K562 (cell line): ENCODE data around the gene PLEKHA6. TPM values are rescaled to one million over a fixed set of nuclear protein-coding genes. Genes with fewer than 3 reads are reported as not detected.

ENCODE experiments used
- ELF1 ChIP-seq: fragments of 200-800 bp; sonication (Bioruptor generic); IDR thresholded peaks from 2 replicates; pipeline ENCODE4 v1.6.1; 2016; ENCODE audit warnings: missing genetic modification characterization, missing compliant biosample characterization
- LEF1 ChIP-seq: fragments of 450-650 bp; IDR thresholded peaks from 2 replicates; pipeline ENCODE4 v1.6.1; 2016; ENCODE audit warnings: mild to moderate bottlenecking
- NCOR1 ChIP-seq: fragments of 450-650 bp; IDR thresholded peaks from 2 replicates; pipeline ENCODE4 v1.6.1; 2016; ENCODE audit warnings: mild to moderate bottlenecking, moderate library complexity
- PHB ChIP-seq: fragments of 250-450 bp; sonication (Bioruptor Pico); IDR thresholded peaks from 2 replicates; pipeline ENCODE4 v1.5.0; 2021
- SOX6 ChIP-seq: fragments of 450-650 bp; IDR thresholded peaks from 2 replicates; pipeline ENCODE4 v1.6.1; 2014; ENCODE audit warnings: mild to moderate bottlenecking
- polyA plus RNA-seq, 8 experiments: library from polyadenylated mRNA; depleted of rRNA in 4 of 8; stranded (reverse) in 5 of 8; unstranded in 3 of 8; fragments of >200 nt; fragmentation: Nextera tagmentation in 2 of 8; fragmentation: Illumina TruSeq in 1 of 8; extraction: Ambion mirVana in 2 of 8; extraction: Trizol in 1 of 8; gene quantifications; 2 replicates each; pipeline versions ENCODE4 v1.2.1 to v1.2.3, GENCODE V29; 2011 to 2014; ENCODE audit warnings: inconsistent platforms in 1 of 8, missing spikeins in 1 of 8
- total RNA-seq, 7 experiments: library from RNA; depleted of rRNA in 6 of 7; stranded (reverse); fragments of >200 nt in 6 of 7; fragmentation: Illumina TruSeq in 2 of 7; extraction: Trizol in 2 of 7; gene quantifications; 2 replicates each; pipeline versions ENCODE4 v1.2.1 to v1.2.3, GENCODE V29; 2011 to 2021; ENCODE audit warnings: low replicate concordance in 1 of 7
- TF ChIP-seq, protein P1 (sequence below): fragments of 150-350 bp; conservative IDR thresholded peaks from 2 replicates; pipeline ENCODE4 v1.6.1; 2014; ENCODE audit warnings: low read length
- TF ChIP-seq, protein P2 (sequence below), 2 experiments: fragments of 450-650 bp; IDR thresholded peaks; 2 replicates each; pipeline ENCODE4 v1.6.1; 2018; ENCODE audit warnings: mild to moderate bottlenecking in 2 of 2, low read depth in 1 of 2; ENCODE audit not compliant: partially characterized antibody in 2 of 2
- TF ChIP-seq, protein P3 (sequence below): fragments of 250-450 bp; sonication (Bioruptor Pico); IDR thresholded peaks from 2 replicates; pipeline ENCODE4 v1.8.0; 2021; ENCODE audit warnings: mild to moderate bottlenecking, moderate library complexity
- TF ChIP-seq, protein P4 (sequence below): fragments of 450-650 bp; formaldehyde crosslinking; IDR thresholded peaks from 2 replicates; pipeline ENCODE4 v1.4.0; 2020; ENCODE audit warnings: mild to moderate bottlenecking
- TF ChIP-seq, protein P5 (sequence below): fragments of 450-650 bp; IDR thresholded peaks from 2 replicates; pipeline ENCODE4 v1.6.1; 2016; ENCODE audit warnings: low read depth

The PLEKHA6 gene
- total and polyA plus RNA-seq, 9 of the 15 experiments (the other 6 are each of a cell fraction or from before 2014, with no cell fraction given): under 0.01 to 0.33 (median 0.01) TPM; not detected in 4

DNA sequence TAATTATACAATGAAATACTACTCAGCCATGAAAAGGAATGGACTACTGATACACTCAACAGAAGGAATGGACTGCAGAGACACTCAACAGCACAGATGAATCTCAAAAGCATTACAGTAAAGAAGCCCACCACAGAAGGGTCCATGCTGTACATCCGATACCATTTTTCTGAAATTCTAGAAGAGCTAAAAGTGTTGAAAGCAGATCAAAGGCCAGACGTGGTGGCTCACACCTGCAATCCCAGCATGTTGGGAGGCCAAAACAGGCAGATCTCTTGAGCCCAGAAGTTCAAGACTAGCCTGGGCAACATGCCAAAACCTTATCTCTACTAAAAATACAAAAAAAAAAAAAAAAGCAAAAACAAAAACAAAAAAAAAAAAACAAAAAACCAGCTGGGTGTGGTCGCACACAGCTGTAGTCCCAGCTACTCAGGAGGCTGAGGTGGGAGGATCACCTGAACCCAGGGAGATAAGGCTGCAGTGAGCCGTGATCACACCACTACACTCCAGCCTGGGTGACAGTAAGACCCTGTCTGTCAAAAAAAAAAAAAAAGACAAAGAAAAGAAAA is 36.4 kb upstream of the PLEKHA6 start (continued):
- TF ChIP-seq, protein P1, sequence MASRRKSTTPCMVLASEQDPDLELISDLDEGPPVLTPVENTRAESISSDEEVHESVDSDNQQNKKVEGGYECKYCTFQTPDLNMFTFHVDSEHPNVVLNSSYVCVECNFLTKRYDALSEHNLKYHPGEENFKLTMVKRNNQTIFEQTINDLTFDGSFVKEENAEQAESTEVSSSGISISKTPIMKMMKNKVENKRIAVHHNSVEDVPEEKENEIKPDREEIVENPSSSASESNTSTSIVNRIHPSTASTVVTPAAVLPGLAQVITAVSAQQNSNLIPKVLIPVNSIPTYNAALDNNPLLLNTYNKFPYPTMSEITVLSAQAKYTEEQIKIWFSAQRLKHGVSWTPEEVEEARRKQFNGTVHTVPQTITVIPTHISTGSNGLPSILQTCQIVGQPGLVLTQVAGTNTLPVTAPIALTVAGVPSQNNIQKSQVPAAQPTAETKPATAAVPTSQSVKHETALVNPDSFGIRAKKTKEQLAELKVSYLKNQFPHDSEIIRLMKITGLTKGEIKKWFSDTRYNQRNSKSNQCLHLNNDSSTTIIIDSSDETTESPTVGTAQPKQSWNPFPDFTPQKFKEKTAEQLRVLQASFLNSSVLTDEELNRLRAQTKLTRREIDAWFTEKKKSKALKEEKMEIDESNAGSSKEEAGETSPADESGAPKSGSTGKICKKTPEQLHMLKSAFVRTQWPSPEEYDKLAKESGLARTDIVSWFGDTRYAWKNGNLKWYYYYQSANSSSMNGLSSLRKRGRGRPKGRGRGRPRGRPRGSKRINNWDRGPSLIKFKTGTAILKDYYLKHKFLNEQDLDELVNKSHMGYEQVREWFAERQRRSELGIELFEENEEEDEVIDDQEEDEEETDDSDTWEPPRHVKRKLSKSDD: no peak
- TF ChIP-seq PHB (CRISPR knock-in tag) (no peak), ELF1 (tag) (no peak), SOX6 (peak; percentile 57; the same call in 1 of the 2 replicates), NCOR1 (peak; percentile 32; the same call in 1 of the 2 replicates), LEF1 (peak; percentile 76)
- TF ChIP-seq, protein P2, sequence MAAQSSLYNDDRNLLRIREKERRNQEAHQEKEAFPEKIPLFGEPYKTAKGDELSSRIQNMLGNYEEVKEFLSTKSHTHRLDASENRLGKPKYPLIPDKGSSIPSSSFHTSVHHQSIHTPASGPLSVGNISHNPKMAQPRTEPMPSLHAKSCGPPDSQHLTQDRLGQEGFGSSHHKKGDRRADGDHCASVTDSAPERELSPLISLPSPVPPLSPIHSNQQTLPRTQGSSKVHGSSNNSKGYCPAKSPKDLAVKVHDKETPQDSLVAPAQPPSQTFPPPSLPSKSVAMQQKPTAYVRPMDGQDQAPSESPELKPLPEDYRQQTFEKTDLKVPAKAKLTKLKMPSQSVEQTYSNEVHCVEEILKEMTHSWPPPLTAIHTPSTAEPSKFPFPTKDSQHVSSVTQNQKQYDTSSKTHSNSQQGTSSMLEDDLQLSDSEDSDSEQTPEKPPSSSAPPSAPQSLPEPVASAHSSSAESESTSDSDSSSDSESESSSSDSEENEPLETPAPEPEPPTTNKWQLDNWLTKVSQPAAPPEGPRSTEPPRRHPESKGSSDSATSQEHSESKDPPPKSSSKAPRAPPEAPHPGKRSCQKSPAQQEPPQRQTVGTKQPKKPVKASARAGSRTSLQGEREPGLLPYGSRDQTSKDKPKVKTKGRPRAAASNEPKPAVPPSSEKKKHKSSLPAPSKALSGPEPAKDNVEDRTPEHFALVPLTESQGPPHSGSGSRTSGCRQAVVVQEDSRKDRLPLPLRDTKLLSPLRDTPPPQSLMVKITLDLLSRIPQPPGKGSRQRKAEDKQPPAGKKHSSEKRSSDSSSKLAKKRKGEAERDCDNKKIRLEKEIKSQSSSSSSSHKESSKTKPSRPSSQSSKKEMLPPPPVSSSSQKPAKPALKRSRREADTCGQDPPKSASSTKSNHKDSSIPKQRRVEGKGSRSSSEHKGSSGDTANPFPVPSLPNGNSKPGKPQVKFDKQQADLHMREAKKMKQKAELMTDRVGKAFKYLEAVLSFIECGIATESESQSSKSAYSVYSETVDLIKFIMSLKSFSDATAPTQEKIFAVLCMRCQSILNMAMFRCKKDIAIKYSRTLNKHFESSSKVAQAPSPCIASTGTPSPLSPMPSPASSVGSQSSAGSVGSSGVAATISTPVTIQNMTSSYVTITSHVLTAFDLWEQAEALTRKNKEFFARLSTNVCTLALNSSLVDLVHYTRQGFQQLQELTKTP (IDR thresholded peaks at IDR 0.05; ENCODE audit: low read depth in 1 of 2, partially characterized antibody in 2 of 2): no peak
- TF ChIP-seq, protein P3, sequence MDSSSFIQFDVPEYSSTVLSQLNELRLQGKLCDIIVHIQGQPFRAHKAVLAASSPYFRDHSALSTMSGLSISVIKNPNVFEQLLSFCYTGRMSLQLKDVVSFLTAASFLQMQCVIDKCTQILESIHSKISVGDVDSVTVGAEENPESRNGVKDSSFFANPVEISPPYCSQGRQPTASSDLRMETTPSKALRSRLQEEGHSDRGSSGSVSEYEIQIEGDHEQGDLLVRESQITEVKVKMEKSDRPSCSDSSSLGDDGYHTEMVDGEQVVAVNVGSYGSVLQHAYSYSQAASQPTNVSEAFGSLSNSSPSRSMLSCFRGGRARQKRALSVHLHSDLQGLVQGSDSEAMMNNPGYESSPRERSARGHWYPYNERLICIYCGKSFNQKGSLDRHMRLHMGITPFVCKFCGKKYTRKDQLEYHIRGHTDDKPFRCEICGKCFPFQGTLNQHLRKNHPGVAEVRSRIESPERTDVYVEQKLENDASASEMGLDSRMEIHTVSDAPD (CRISPR knock-in tag): 0 out of 2 replicates have a peak, but pooled peaks have one; percentile 29
- TF ChIP-seq, protein P4, sequence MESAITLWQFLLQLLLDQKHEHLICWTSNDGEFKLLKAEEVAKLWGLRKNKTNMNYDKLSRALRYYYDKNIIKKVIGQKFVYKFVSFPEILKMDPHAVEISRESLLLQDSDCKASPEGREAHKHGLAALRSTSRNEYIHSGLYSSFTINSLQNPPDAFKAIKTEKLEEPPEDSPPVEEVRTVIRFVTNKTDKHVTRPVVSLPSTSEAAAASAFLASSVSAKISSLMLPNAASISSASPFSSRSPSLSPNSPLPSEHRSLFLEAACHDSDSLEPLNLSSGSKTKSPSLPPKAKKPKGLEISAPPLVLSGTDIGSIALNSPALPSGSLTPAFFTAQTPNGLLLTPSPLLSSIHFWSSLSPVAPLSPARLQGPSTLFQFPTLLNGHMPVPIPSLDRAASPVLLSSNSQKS (CRISPR knock-in tag): no peak
- TF ChIP-seq, protein P5, sequence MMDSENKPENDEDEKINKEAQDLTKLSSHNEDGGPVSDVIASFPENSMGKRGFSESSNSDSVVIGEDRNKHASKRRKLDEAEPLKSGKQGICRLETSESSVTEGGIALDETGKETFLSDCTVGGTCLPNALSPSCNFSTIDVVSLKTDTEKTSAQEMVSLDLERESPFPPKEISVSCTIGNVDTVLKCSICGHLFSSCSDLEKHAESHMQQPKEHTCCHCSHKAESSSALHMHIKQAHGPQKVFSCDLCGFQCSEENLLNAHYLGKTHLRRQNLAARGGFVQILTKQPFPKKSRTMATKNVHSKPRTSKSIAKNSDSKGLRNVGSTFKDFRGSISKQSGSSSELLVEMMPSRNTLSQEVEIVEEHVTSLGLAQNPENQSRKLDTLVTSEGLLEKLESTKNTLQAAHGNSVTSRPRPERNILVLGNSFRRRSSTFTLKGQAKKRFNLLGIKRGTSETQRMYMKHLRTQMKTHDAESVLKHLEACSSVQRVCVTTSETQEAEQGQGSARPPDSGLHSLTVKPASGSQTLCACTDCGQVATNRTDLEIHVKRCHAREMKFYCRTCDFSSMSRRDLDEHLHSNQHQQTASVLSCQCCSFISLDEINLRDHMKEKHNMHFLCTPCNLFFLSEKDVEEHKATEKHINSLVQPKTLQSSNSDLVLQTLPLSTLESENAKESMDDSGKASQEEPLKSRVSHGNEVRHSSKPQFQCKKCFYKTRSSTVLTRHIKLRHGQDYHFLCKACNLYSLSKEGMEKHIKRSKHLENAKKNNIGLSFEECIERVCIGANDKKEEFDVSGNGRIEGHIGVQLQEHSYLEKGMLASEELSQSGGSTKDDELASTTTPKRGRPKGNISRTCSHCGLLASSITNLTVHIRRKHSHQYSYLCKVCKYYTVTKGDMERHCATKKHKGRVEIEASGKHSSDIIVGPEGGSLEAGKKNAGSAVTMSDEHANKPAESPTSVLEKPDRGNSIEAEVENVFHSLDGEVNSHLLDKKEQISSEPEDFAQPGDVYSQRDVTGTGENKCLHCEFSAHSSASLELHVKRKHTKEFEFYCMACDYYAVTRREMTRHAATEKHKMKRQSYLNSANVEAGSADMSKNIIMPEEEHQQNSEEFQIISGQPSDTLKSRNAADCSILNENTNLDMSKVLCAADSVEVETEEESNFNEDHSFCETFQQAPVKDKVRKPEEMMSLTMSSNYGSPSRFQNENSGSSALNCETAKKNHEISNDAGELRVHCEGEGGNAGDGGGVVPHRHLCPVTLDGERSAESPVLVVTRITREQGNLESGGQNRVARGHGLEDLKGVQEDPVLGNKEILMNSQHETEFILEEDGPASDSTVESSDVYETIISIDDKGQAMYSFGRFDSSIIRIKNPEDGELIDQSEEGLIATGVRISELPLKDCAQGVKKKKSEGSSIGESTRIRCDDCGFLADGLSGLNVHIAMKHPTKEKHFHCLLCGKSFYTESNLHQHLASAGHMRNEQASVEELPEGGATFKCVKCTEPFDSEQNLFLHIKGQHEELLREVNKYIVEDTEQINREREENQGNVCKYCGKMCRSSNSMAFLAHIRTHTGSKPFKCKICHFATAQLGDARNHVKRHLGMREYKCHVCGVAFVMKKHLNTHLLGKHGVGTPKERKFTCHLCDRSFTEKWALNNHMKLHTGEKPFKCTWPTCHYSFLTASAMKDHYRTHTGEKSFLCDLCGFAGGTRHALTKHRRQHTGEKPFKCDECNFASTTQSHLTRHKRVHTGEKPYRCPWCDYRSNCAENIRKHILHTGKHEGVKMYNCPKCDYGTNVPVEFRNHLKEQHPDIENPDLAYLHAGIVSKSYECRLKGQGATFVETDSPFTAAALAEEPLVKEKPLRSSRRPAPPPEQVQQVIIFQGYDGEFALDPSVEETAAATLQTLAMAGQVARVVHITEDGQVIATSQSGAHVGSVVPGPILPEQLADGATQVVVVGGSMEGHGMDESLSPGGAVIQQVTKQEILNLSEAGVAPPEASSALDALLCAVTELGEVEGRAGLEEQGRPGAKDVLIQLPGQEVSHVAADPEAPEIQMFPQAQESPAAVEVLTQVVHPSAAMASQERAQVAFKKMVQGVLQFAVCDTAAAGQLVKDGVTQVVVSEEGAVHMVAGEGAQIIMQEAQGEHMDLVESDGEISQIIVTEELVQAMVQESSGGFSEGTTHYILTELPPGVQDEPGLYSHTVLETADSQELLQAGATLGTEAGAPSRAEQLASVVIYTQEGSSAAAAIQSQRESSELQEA: no peak
